RPMI8226 (cell line): ENCODE results near the gene CAPNS2.

Experiments used
- DNase-seq: peaks from one replicate; pipeline ENCODE4 v3.0.0-alpha.2; 2015

CAPNS2 gene

GRCh38 chr16:55566432-55567175 lies at the start of gene CAPNS2:
CAPNS2 (plus strand) TSS chr16:55566684; CDS start chr16:55566757, 73 bp downstream.
- no peak for DNase-seq

GRCh38 chr16:55521792-55522191 lies 44.7 kb upstream of the CAPNS2 start:
- DNase-seq = no peak

GRCh38 chr16:55526441-55526840 lies 40.0 kb upstream of the CAPNS2 start:
- no peak for DNase-seq

GRCh38 chr16:55527885-55528284 lies 38.6 kb upstream of the CAPNS2 start:
- no peak for DNase-seq

- DNase-seq = no peak
These were observed 37.5 kb upstream of the CAPNS2 start for GRCh38 chr16:55529018-55529417.

GRCh38 chr16:55530316-55530856 lies 36.1 kb upstream of the CAPNS2 start:
- DNase-seq = no peak

- DNase-seq = no peak
These were observed 34.3 kb upstream of the CAPNS2 start for GRCh38 chr16:55532227-55532626.

GRCh38 chr16:55534756-55535155 lies 31.7 kb upstream of the CAPNS2 start:
- peak; percentile 73 for DNase-seq

GRCh38 chr16:55539049-55539448 lies 27.4 kb upstream of the CAPNS2 start:
- no peak for DNase-seq

- DNase-seq = no peak
These were observed 27.0 kb upstream of the CAPNS2 start for GRCh38 chr16:55539488-55539887.

- DNase-seq = no peak
These were observed 26.3 kb upstream of the CAPNS2 start for GRCh38 chr16:55540221-55540620.

- no peak for DNase-seq
These were observed 23.9 kb upstream of the CAPNS2 start for GRCh38 chr16:55542459-55543082.

- DNase-seq = peak; percentile 5
These were observed 23.0 kb upstream of the CAPNS2 start for GRCh38 chr16:55543472-55543871.

GRCh38 chr16:55552621-55553020 lies 13.9 kb upstream of the CAPNS2 start:
- DNase-seq = no peak

GRCh38 chr16:55555436-55555835 lies 11.0 kb upstream of the CAPNS2 start:
- DNase-seq = no peak

GRCh38 chr16:55557186-55557585 lies 9.3 kb upstream of the CAPNS2 start:
- no peak for DNase-seq

- DNase-seq = no peak
These were observed 7.3 kb upstream of the CAPNS2 start for GRCh38 chr16:55559233-55559632.

GRCh38 chr16:55559933-55560516 lies 6.5 kb upstream of the CAPNS2 start:
- no peak for DNase-seq

GRCh38 chr16:55561319-55561848 lies 5.1 kb upstream of the CAPNS2 start:
- no peak for DNase-seq

- no peak for DNase-seq
These were observed 3.5 kb upstream of the CAPNS2 start for GRCh38 chr16:55562936-55563335.

- DNase-seq = no peak
These were observed 2.7 kb upstream of the CAPNS2 start for GRCh38 chr16:55563797-55564196.

GRCh38 chr16:55565086-55565485 lies 1.4 kb upstream of the CAPNS2 start:
- DNase-seq = no peak

- DNase-seq = no peak
These were observed 898 bp downstream of the CAPNS2 start for GRCh38 chr16:55567382-55567781.

GRCh38 chr16:55568207-55568606 lies 1.7 kb downstream of the CAPNS2 start:
- no peak for DNase-seq
